Bone marrow (tissue), 2 donors: Measurements from ENCODE around the gene ATF4.

Experiments
- DNase-seq, 2 donors: peaks; one replicate each; lab custom pipeline; 2025; lab: John Stamatoyannopoulos, UW

ATF4 gene

DNA sequence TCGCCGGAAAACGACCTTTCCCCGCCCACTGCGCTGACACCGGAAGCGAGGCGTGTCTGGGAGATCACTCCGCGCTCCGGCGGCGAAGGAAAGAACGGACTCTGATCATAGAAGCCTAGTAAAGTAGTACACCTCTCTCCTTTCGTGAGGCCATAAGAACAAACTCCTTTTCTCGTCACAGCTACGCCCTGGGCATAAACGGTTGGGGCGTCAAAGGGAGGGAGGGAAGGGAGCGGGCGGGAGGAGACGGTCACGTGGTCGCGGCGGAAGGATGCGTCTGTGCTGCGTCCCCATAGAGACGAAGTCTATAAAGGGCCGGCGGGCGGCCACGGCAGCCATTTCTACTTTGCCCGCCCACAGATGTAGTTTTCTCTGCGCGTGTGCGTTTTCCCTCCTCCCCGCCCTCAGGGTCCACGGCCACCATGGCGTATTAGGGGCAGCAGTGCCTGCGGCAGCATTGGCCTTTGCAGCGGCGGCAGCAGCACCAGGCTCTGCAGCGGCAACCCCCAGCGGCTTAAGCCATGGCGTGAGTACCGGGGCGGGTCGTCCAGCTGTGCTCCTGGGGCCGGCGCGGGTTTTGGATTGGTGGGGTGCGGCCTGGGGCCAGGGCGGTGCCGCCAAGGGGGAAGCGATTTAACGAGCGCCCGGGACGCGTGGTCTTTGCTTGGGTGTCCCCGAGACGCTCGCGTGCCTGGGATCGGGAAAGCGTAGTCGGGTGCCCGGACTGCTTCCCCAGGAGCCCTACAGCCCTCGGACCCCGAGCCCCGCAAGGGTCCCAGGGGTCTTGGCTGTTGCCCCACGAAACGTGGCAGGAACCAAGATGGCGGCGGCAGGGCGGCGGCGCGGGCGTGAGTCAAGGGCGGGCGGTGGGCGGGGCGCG is at the start of gene ATF4:
Gene ATF4 (plus strand): TSS at position 337 of the 880 bp plus-strand sequence. CDS start 884 bp downstream, outside the sequence.
- DNase-seq = peak; percentile 92 to 96

GRCh38 chr22:39471381-39472141 is 48.8 kb upstream of the ATF4 start:
- DNase-seq = no peak

GRCh38 chr22:39472570-39473556 is 47.5 kb upstream of the ATF4 start:
- no peak for DNase-seq

DNA sequence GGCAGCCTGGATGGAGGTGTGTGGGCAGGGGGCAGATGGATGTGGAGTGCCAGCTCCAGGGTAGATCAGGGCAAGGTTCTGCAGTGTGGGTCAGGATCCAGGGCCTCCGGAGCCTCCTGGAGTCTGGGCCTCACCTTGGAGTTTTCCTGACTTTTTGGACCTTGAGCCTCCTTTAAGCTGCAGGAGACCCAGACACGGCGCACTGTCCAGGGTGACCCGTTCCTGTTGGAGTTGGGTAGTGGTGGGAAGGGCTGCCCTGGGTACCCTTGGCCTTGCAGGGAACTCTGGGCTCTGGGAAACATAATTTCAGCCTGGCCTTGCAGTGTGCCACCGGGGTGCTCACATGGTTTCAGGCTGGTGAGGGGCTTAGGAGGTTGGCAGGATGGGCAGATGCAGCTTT is 46.5 kb upstream of the ATF4 start:
- no peak for DNase-seq

GRCh38 chr22:39474351-39475111 is 45.8 kb upstream of the ATF4 start:
- DNase-seq = no peak

GRCh38 chr22:39475337-39475736 is 45.0 kb upstream of the ATF4 start:
- no peak for DNase-seq

- no peak for DNase-seq
These were observed 44.5 kb upstream of the ATF4 start for GRCh38 chr22:39475902-39476301.

GRCh38 chr22:39476664-39477063 is 43.7 kb upstream of the ATF4 start:
- DNase-seq = no peak

DNA sequence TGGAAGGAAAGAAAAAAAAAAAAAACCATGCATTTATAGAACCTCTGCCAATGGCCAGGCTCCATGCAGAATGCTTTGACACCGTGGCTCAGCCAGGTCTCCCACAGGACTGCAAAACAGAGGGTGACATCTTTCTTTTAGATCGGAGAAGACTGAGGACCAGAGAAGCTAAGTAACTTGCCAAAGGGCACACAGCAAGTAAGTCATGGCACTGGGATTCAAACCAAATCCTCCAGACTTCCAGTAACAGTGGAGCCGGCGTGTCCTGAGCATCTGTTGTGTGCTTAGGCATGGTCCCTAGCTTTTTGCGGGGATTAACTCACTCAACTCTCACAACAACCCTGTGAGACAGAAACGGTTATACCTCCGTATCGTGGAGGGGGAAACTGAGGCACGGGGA is 42.8 kb upstream of the ATF4 start:
- no peak for DNase-seq

- no peak for DNase-seq
These were observed 41.9 kb upstream of the ATF4 start for GRCh38 chr22:39478441-39478850.

DNA sequence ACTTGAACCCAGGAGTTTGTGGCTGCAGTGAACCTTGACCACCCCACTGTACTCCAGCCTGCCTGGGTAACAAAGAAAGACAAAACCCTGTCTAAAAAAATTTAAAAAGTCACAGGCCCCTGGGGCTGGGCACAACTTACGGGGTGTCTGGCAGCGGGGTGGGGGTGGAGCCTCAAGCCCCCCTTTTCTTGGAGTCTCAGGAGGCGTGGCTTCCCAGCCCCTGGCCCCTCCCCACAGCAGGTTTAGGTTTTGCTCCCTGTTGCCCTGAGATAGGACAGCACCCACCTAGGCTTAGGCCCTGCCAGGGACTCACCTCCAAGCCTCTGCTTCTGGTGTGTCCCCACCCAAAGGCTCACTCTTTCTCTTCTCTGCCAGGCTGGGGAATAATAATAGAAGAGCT is 41.1 kb upstream of the ATF4 start:
- no peak for DNase-seq

GRCh38 chr22:39480557-39480956 is 39.8 kb upstream of the ATF4 start:
- no peak for DNase-seq

- DNase-seq = no peak
These were observed 39.3 kb upstream of the ATF4 start for GRCh38 chr22:39481054-39481453.

- no peak for DNase-seq
These were observed 38.8 kb upstream of the ATF4 start for GRCh38 chr22:39481595-39481994.

DNA sequence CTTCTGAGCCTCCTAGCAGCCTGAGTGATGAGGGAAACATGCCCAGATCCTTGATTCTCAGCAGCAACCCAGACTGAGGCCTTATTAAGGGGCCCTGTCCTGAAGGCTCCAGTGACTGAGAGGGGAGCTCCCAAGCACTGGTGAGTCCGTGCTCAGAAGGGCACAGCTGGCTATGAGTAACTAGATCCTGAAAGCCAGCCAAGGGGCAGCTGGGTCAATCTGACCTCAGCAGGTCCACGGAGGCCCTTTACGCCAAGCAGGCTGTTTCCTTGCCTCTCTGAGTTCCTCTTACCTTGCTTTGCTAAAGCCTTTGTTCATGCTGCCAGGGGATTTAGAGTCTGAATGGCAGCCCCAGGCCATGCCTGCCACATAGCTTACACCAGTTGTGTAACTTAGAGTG is 37.6 kb upstream of the ATF4 start:
- no peak for DNase-seq

DNA sequence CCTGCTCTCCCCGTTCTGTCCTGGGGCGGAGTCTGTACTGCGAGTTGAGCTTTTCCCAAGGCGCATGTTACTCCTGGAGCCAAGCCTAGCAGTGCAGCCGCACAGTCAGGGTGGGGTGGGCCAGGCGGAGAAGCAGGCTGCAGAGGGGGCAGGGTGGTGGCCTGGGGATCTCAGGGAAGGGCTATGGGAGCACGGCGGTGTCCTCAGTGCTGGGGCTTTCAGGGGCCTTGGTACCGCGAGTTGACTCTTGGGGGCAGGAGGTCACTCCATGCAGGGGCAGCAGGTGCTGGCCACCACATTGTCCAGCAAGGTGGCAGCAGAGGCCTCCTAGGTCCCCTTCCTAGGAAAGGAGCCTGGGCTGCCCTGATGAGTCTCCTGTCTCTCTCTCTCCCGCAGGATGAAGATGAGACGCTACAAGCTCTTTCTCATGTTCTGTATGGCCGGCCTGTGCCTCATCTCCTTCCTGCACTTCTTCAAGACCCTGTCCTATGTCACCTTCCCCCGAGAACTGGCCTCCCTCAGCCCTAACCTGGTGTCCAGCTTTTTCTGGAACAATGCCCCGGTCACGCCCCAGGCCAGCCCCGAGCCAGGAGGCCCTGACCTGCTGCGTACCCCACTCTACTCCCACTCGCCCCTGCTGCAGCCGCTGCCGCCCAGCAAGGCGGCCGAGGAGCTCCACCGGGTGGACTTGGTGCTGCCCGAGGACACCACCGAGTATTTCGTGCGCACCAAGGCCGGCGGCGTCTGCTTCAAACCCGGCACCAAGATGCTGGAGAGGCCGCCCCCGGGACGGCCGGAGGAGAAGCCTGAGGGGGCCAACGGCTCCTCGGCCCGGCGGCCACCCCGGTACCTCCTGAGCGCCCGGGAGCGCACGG is 33.2 kb upstream of the ATF4 start:
- no peak for DNase-seq

DNA sequence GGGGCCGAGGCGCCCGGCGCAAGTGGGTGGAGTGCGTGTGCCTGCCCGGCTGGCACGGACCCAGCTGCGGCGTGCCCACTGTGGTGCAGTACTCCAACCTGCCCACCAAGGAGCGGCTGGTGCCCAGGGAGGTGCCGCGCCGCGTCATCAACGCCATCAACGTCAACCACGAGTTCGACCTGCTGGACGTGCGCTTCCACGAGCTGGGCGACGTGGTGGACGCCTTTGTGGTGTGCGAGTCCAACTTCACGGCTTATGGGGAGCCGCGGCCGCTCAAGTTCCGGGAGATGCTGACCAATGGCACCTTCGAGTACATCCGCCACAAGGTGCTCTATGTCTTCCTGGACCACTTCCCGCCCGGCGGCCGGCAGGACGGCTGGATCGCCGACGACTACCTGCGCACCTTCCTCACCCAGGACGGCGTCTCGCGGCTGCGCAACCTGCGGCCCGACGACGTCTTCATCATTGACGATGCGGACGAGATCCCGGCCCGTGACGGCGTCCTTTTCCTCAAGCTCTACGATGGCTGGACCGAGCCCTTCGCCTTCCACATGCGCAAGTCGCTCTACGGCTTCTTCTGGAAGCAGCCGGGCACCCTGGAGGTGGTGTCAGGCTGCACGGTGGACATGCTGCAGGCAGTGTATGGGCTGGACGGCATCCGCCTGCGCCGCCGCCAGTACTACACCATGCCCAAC is 32.4 kb upstream of the ATF4 start:
- no peak for DNase-seq

GRCh38 chr22:39488563-39489083 is 31.7 kb upstream of the ATF4 start:
- DNase-seq = no peak
